Embryonic facial prominence (tissue), 1 donor: ENCODE measurements around the gene SSBP3.
"Not testable (repeated sequence)": the region's sequence is repeated elsewhere in the genome, so short reads cannot be mapped to it uniquely, and the experiment has no call there.

Experiments
- DNase-seq: peaks from one replicate; pipeline ENCODE4 v3.0.0-alpha.2; 2016; ENCODE audit errors: extremely low spot score

The SSBP3 gene

DNA sequence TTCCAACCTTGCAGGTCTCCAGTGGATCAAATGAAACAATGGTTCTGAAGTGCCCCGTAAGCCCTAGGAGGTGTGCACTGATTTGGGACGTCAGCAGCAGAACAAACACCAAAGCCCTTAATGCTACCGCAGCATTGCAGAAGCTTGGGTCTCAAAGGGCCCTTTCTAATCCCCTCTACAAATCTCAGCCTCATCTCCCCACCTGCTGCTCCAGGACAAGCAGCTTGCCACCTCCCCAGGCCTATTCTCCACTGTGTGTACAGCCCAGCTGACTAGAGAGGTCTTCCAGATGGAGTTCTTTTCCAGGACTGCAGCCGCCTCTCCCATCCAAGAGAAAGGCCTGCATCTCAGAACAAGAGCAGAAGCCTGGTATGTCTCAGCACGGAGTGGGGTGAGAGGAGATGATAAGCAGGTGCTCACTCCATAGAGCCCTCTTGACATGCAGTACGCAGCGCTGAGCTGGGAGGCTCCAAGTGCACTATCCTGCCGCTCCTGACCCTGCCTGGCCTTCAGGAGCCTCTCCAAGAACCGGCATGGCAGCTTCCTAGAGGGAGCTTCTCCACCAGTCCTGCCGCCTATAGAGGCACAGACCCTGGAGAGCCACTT is 160.0 kb downstream of the SSBP3 start:
- DNase-seq: no peak

DNA sequence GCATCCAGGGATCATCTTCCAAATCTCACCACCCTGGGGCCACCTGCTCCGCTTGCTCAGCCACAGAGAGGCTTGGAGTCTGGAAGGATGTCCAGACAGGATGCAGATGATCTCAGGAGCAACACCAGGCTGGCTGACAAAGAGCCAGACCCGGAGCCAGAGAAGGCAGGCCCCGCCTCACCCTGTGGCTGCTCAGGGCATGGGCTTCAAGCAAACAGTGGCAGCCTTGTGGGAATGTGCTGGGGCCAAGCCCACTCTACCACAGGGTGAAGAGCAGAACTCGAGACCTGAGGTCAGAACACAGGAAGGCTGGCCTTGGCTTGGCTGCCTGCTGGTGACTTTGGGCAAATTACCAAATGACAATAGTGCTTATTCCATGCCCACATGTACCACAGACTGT is 160.7 kb downstream of the SSBP3 start:
- DNase-seq: no peak

DNA sequence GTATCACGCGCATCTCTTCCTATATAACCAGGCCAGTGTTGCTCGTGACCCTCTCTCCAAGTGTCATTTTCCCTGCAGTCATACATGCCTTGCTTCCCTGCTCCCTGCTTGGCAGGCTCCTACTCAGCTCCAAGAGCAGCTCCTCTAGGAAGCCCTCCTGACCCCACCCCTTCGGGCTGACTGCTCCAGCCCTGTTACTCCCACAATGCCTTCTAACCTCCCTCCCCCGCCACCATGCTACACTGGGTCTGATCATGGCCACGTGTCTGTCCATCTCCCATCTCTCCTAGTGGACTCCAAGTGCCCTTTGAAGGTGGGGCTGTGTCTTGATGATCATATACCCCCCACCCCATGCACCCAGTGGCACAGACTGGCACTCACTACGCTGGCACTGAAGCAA is 161.5 kb downstream of the SSBP3 start:
- no peak for DNase-seq

DNA sequence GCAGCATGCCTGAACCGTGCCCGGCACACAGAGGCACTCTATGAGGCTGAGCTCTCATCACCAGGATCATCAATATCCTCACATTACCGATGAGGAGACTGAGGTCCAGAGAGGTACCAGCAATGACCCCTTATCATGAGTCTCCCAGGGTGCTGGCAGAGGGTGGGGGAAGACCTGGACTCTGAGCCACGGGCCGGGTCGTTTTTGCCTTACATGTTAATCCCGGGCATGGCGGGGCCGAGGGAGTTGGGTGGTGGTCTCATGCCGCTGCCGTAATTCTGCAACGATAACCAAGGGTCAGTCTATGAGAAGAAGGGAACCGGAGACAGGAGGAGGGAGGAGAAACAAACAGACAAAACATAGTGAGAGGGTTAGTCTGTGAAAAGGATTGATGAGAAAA is 163.2 kb downstream of the SSBP3 start:
- no peak for DNase-seq

DNA sequence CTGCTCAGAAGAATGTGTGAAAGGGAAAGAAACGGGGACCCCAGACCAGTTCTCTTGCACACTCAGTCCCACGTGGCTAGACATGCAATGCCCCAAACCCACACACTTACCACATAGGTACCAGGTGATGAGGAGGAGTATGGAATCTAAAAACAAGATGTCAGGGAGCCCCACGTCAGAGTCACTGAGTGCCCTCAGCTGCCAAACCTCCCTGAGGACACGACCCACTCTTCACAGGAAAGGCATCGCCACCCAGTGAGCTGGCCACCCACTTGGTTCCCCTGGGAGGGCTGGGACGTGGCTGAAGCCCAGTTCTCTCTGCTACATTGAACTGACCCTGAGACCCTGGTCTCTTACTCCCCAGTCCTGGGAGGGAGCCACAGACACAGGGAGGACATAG is 164.8 kb downstream of the SSBP3 start:
- no peak for DNase-seq

DNA sequence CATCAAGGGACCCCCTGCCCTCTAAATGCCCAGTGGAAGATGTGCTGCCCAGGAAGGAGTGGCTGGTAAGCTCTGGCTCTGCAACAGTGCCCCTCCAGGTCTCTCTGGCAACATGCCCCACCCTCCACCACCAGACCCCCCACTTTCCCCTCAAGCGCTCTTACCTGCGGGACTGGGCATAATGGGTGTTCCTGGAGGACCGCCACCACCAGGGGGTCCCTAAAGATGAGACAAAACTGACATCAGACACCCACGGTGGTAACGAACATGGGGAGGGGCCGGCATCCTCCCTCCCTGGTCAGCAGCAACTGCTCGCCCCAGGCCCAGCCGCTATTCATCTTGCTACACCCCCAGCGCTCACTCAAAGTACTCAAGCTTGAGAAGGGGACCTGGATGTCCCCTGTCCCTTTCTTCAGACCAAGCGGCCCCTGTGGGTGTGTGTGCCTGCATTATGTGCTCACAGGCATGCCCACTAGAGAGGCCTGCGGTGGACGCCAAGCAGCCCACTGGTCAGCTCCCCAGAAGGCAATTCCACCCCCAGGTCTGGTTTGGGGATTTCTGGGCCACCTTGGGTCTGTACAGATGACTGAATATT is 165.4 kb downstream of the SSBP3 start:
- DNase-seq: no peak

DNA sequence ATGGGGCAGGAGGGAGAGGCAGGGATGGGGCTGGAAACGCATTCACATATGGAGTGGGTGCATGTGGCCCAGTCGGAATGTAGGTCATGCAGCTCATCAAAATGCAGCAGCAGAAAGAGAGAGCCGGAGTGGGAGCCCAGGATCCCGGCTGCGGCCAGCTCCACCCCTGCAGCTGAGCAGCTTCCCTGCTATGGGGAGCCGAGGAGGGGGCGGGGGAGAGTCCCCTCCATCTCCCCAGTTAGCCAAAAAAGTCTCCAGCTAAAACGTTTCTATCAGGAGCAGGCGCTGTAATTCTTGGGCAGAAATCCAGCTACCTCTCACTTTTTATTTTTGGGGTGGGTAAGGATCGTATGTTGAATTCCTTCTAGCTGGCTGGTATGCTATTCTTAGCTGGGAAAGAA is 166.6 kb downstream of the SSBP3 start:
- DNase-seq: no peak

DNA sequence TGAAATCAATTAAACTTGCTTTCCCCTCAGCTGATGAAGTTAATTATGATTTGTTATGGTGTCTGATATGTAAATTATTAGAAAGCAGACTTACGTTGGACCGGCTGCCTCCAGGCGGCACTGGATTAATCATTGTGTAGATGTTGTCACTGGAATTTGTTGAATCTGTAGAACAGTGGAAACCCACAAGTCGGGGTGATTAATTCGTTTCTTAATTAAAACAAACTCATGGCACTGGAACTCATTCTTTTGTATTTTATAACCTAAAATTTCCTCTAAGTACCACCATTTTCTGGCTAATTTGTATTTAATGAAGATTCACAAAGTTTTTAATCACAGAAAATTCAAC is 167.2 kb downstream of the SSBP3 start:
- DNase-seq: no peak

DNA sequence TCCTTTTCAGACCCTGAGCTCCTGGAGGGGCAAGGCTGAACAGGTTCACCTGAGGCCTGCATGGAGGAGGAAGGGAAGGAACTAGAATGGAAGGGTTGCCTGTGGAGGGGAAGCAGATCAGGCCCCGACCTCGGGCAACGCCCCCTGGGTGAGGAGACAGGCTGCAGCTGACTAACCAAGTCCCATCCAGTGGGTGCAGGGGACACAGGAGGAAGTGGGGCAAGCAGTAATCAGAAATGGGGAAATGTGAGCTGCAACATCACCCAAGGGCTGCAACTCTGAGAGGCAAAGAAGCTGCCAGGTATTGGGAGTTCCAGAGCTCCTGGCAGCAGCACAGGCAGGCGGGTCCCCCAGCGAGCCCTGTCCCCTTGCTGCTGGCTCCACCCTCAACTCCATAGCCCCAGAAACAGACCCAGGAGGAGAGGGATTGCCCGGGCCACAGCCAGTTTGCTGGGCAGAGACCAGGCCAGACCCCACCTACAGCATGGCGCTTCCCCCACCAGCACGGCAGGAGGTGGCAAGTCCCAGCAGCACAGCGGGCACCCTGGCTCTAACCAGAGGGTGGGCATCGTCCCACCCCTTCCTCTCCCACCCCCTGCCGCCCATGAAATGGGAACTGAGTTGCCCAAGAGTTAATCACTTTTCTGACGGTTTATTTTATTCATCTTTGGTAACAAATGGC is 167.7 kb downstream of the SSBP3 start:
- DNase-seq: no peak

DNA sequence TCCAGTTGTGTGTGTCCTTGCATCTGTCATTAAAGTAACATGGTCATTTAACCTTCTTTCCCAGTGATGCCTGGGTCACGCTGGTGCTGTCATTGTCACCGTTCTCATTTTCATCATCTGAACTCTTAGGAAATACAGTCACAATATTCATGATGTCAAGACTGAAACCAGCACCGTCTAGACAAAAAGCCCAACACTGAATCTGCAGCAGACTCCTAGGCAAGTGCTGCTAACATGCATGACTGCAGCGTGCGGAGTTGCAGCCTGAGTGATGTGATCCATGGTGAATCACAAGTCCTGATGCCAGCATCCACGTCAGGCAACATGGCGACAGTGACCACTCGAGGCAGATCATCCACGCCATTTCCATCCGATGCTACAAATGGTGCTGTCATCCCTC is 168.6 kb downstream of the SSBP3 start:
- no peak for DNase-seq

DNA sequence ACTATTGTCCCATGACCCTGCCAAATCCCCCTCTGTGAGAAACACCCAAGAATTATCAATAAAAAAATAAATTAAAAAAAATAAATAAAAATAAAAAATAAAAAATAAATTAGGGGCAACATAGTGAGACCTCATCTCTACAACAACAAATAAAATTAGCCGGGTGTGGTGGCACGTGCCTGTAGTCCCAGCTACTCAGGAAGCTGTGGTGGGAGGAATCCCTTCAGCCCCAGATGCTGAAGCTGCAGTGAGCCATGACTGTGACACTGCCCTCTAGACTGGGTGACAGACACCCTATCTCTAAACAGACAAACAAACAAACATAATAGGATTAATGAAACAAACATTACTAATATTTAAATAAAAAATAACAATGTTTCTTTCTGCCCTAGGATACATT is 171.9 kb downstream of the SSBP3 start:
- no peak for DNase-seq

DNA sequence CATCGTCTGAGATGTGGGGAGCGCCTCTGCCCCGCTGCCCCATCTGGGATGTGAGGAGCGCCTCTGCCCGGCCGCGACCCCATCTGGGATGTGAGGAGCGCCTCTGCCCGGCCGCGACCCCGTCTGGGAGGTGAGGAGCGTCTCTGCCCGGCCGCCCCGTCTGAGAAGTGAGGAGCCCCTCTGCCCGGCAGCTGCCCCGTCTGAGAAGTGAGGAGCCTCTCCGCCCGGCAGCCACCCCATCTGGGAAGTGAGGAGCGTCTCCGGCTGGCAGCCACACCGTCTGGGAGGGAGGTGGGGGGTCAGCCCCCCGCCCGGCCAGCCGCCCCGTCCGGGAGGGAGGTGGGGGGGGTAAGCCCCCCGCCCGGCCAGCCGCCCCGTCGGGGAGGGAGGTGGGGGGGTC is 173.0 kb downstream of the SSBP3 start:
- not testable (repeated sequence) for DNase-seq

DNA sequence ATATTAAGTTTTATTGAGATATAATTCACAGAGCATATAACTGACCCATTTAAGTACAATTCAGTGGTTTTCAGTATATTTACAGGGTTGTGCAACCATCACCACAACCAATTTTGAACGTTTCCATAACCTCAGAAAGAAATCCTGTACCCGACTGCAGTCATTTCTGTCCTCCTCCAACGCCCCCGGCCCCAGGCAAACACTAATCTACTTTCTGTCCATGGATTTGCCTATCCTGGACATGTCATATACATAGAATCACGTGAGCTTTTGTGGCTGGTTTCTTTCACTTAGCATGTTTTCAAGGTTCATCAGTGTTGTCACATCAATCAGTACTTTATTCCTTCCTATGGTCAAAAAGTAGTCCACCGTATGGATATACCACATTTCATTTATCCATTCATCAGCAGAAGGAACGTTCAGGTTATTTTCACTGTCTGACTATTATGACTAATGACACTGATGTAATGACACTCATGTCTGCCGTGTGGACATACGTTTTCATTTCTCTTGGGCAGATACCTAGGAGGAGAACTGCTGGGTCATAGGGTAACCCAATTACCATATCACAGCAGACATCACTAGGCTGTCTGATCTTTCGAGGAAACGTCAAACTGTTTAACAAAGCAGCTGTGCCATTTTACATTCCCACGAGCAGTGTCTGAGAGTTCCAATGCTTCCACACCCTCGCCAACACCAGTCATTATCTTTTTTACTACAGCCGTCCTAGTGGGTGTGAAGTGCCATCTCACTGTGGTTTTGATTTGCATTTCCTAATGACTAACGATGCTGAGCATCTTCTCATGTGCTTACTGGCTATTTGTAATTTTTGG is 175.5 kb downstream of the SSBP3 start:
- DNase-seq: no peak

DNA sequence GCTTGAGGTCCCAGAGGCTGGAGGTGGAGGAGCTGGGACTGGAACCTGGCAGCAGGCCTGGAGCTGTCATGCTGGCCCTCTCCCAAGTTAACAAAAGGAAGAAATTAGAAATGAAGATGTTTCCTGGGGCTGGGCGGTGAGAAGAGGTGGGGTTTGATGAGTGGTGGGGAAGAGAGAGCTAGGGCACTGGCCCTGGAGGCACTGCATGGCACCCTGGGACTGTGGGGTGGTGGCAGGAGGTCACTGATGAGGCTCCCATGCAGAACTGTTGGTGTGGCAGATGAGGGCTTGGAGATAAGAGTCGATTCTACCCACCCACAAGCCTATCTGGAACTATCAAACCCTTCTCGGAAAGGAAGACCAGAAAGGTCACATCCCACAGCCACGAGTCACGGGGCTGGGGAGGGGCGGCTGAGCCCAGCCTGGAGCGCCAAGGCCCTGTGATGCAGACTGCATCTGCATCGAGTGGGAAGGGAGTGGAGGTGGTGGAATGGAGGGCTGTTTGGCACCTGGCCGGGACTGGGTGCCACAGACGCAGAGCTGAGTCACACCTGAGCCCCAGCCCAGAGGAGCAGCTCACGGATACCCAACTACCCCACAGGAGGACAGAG is 176.8 kb downstream of the SSBP3 start:
- DNase-seq: no peak

DNA sequence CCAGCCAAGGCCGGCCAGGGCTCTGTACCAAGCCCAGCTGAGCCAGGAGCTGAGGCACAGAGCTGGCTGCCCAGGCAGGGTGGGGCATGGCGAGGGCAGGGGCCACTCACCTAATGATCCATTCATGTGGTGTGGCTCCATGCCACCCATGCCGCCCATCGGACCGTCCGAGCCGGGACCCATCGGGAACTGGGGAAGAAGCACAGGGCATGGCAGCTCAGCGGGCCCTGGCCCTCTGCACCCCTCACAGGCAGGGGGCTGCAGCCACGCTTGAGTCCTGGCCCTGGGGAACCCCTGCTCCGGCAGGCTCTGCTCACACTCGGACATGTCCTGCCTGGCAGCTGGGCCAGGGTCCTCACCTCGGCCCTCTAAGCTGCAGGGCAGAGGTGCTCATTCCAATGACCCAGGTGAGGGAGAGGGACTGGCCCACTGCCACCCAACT is 177.5 kb downstream of the SSBP3 start:
- DNase-seq: no peak

DNA sequence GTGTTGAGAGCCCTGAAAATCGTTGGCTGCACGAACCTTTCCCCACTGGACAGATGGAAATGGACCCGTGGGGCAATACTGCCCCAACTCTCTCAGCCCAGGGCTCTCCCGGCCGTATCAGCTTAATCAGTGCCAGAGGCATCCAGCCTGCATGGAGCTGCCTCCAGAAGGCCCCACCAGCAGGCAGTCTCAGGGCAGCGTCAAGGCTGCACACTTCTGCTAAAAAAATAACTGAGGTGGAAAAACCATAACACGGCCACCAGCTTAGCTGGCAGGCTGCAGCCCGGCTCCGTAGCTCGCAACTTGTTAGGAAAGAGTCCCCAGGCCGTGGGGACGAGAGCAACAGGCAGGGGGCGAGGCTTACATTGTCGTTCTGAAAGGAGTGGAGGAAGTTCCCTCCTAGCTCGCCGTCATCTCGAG is 178.3 kb downstream of the SSBP3 start:
- DNase-seq: no peak

DNA sequence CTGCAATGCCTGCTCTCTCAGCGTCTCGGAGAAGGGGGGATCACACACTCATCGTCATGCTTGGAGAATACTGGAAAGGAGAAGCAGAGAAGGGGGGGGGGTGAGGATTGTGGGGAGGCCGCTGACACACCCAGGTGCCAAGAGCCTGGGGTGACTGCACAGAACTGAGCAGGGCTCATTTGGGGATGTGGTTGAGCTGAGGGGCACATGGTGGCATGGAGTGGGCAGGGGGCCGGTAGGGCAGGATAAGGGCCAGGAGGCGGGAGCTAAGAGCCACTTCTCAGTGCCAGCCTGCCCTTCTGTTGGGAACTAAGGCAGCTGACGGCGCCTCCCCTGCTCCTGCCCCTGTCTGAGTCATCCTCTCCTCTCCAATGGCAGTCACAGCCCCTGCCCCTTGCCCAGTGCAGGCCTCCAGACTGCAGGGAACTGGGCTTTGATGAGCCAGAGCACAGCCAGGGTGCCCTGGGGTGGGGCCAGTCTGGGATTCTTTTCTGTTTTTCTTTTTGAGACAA is 179.0 kb downstream of the SSBP3 start:
- DNase-seq: no peak

DNA sequence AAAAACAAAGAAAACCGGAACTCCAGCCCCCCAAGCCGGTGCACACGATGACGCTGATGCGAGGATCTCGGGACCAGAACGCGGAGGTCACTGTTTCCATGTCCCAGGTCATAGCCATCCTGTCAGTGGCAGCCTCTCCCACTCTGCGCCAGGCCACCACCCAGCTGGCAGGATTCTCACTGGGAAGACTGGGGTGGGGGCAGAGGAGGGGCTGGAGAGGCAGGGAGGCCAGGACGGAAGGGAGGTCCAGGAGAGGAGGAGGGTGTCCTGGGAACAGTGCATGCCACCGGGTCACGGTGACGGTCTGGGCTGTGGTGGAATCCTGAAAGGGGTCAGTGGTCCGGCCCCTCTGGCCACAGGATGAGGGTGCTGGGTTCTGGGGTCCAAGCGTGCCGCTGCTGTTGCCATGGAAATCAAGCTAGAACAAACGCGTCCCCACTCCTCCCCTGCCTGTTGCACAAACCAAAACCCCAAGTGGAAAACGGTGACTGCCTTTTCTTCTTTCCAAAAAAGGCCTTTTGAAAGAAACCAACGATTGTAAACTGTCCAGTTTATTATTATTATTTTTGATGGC is 180.1 kb downstream of the SSBP3 start:
- no peak for DNase-seq

DNA sequence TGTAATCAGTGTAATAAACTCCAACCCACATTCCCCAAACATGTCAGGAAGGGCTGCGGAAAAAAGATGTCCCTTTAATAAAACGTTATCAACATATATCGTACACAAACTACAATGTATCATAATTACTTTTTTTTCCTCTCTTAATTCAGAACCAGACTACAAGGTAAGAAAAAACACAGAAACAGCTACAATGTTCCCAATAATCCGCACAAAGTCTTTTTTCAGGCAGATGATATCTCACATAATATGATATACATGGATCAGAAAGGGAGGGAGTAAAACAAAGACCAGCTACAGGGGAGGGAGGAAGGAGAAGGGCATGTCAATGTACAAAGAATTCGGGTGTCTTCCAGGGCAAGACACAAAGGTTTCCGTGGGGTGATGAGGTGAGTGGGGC is 180.8 kb downstream of the SSBP3 start:
- no peak for DNase-seq

DNA sequence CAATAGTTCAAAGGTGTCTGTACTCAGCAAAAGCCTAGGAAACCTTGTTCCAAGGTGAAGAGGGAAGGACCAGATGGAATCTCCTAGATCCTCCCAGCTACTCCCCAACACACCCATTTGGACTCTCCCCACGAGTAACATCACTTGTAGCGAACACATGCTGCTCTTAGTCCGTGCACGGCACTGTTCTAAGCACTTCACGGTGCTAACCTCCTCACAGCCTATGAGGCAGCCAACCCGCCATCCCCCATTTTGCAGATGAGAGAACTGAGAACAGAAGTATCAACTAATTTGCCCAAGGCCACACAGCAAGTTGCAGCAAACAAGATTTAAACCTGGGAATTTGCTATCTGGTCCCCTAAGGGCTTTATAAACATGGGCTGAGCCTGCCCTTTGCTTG is 182.0 kb downstream of the SSBP3 start:
- no peak for DNase-seq

DNA sequence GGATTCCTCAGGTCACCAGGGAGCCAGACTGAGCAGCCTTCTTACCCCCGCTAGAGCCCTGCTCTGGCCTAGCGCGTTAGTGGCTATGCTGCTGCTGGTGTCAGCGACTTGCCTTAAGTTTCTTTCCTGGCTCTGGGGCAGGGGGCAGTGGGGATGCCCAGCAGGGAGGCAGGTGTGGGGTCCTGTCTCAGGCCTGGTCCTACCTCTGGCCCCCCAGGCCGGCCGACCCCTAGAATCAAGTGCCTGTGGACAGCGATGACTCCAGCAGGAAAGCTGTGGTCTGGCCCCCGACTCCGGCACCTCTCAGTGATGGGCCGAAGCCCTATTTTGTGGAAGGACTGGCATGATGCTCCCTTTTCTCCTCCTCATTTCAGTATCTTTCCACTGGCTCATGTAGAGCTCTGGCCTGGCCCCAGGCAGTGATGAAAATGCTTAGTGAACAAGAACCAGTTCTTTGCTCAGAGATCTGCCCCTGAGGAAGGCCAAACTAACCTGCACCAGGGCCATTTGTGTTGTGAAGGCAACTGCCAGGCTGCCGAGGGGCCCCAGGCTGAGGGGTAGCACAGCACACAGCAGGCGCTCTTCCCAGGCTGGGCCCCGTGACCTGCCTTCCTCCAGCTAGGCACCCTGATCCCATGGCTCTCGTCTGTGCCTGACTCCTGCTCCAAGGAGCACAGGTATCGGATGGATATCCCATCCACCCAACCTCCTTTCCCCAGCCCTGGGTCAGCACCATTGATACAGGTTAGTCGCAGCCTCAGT is 182.6 kb downstream of the SSBP3 start:
- DNase-seq: no peak
